Effector CD8-positive, alpha-beta T cell (primary cell): ENCODE measurements around the gene SIK1.

ENCODE experiments used
- DNase-seq: peaks from one replicate; lab custom pipeline; 2025; lab: John Stamatoyannopoulos, UW

The SIK1 gene

GRCh38 chr21:43367296-43367695 is 59.6 kb downstream of the SIK1 start:
- no peak for DNase-seq

DNA sequence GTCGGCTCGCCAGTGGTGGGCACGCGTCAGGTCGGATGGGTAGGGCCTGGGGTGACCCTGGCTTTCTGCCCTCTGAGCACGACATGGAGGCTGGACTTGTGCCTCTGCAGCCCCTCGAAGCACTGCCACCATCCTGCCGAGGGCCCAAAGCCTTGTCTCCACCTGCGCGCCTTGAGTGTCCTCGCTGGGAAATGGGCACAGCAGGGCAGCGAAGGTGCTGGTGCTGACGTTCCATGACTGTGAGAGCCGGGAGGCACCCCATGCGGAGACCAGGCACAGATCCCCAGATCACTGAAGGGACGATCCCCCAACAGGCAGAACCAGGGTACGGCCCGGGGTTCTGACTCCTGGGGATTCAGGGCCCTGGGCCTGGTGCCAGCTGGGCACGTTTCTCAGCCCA is 60.3 kb downstream of the SIK1 start:
- no peak for DNase-seq

- DNase-seq = no peak
These were observed 61.1 kb downstream of the SIK1 start for GRCh38 chr21:43365611-43366426.

GRCh38 chr21:43364851-43365424 is 62.0 kb downstream of the SIK1 start:
- DNase-seq = no peak
